DOHH2 (cell line): ENCODE results near the gene NCKAP1.

Experiments used
- H3F3A ChIP-seq: fragments of 200-600 bp; sonication (generic), shearing (Covaris generic); 2 replicates; pipeline ENCODE4 v1.6.0; 2016; ENCODE audit warnings: antibody characterized with exemption, mild to moderate bottlenecking; ENCODE audit not compliant: control insufficient read depth, insufficient read depth
- H3K27ac ChIP-seq: fragments of 200-600 bp; sonication (generic); 2 replicates; pipeline ENCODE4 v1.5.1; 2014; ENCODE audit warnings: low read depth, mild to moderate bottlenecking, low read length, moderate library complexity
- H3K27me3 ChIP-seq: fragments of 200-600 bp; sonication (generic); 2 replicates; pipeline ENCODE4 v1.6.1; 2014; ENCODE audit warnings: mild to moderate bottlenecking, low read length, mixed read lengths; ENCODE audit not compliant: control insufficient read depth
- H3K36me3 ChIP-seq: fragments of 200-600 bp; sonication (generic); 2 replicates; pipeline ENCODE4 v1.6.1; 2014; ENCODE audit warnings: mild to moderate bottlenecking, low read length, moderate library complexity, mixed read lengths; ENCODE audit not compliant: control insufficient read depth
- H3K4me1 ChIP-seq: fragments of 200-600 bp; sonication (generic); 2 replicates; pipeline ENCODE4 v1.6.1; 2014; ENCODE audit warnings: mild to moderate bottlenecking, low read length, mixed read lengths; ENCODE audit not compliant: control insufficient read depth
- H3K4me2 ChIP-seq: fragments of 200-600 bp; sonication (generic); 2 replicates; pipeline ENCODE4 v1.6.0; 2014; ENCODE audit warnings: mild to moderate bottlenecking, low read length, moderate library complexity
- H3K4me3 ChIP-seq: fragments of 200-600 bp; sonication (generic); 2 replicates; pipeline ENCODE4 v1.5.1; 2014; ENCODE audit warnings: mild to moderate bottlenecking, low read length, mixed read lengths
- H3K79me2 ChIP-seq: fragments of 200-600 bp; sonication (generic); 2 replicates; pipeline ENCODE4 v1.6.1; 2014; ENCODE audit warnings: mild to moderate bottlenecking, low read length, mixed read lengths; ENCODE audit not compliant: control insufficient read depth
- H3K9me2 ChIP-seq: fragments of 200-600 bp; sonication (generic); replicated peaks from 2 replicates; pipeline ENCODE4 v1.6.1; 2014; ENCODE audit warnings: mild to moderate bottlenecking, low read length, mixed read lengths; ENCODE audit not compliant: control insufficient read depth
- H3K9me3 ChIP-seq: fragments of 200-600 bp; sonication (generic); 2 replicates; pipeline ENCODE4 v1.6.1; 2014; ENCODE audit warnings: antibody characterized with exemption, low read length, mixed read lengths; ENCODE audit not compliant: control insufficient read depth, insufficient read depth
- H4K20me1 ChIP-seq: fragments of 200-600 bp; sonication (generic); 2 replicates; pipeline ENCODE4 v1.6.0; 2014; ENCODE audit warnings: low read depth, mild to moderate bottlenecking, antibody characterized with exemption, low read length, moderate library complexity; ENCODE audit not compliant: control insufficient read depth, insufficient read depth
- CTCF ChIP-seq: fragments of 200-600 bp; sonication (generic); IDR thresholded peaks from one replicate; pipeline ENCODE4 v1.5.1; 2014; ENCODE audit warnings: antibody characterized with exemption, mild to moderate bottlenecking, low read depth, low read length; ENCODE audit not compliant: poor library complexity, severe bottlenecking
- EZH2phosphoT487 ChIP-seq: fragments of 200-600 bp; sonication (generic); IDR thresholded peaks from 2 replicates; pipeline ENCODE4 v1.6.1; 2017; ENCODE audit warnings: borderline replicate concordance, mild to moderate bottlenecking, antibody characterized with exemption, low read length, moderate library complexity, mixed read lengths

NCKAP1 gene

GRCh38 chr2:183035954-183036669 lies 2.1 kb downstream of the NCKAP1 start:
- Histone ChIP-seq H3K9me3 (no peaks in the 10 kb centered on the region), H3K4me1 (peaks cover 35% of the 10 kb centered on the region), H3F3A (peaks cover 18% of the 10 kb centered on the region), H3K36me3 (no peaks in the 10 kb centered on the region), H3K4me3 (no peak overlapping the region), H4K20me1 (peaks cover 3% of the 10 kb centered on the region; the same call in 1 of the 2 replicates), H3K27ac (no peak overlapping the region), H3K4me2 (peak overlapping the region; percentile 28), H3K79me2 (no peaks in the 10 kb centered on the region), H3K9me2 (no peaks in the 10 kb centered on the region), H3K27me3 (peaks cover 70% of the 10 kb centered on the region)
- no peak for TF ChIP-seq CTCF
- TF ChIP-seq EZH2phosphoT487 = no peak

- peaks cover 77% of the 10 kb centered on the region for H3K27me3 ChIP-seq
- H3K4me3 ChIP-seq = no peak overlapping the region
- no peaks in the 10 kb centered on the region for H3K9me3 ChIP-seq
- peaks cover 35% of the 10 kb centered on the region for H3K4me1 ChIP-seq
- H3K9me2 ChIP-seq = no peaks in the 10 kb centered on the region
- H4K20me1 ChIP-seq = peaks cover 3% of the 10 kb centered on the region; the same call in 1 of the 2 replicates
- H3K4me2 ChIP-seq = peak overlapping the region; percentile 28
- TF ChIP-seq EZH2phosphoT487 (no peak), CTCF (no peak)
- H3F3A ChIP-seq = peaks cover 18% of the 10 kb centered on the region
- no peaks in the 10 kb centered on the region for H3K79me2 ChIP-seq
- H3K27ac ChIP-seq = no peak overlapping the region
- no peaks in the 10 kb centered on the region for H3K36me3 ChIP-seq
Observed at GRCh38 chr2:183035298-183035953, 2.8 kb downstream of the NCKAP1 start.

GRCh38 chr2:183034806-183035205 lies 3.5 kb downstream of the NCKAP1 start:
- Histone ChIP-seq H3K27ac (no peak overlapping the region), H3K4me2 (no peak overlapping the region), H3K4me3 (no peak overlapping the region), H4K20me1 (peaks cover 3% of the 10 kb centered on the region; the same call in 1 of the 2 replicates), H3K9me3 (no peaks in the 10 kb centered on the region), H3K9me2 (no peaks in the 10 kb centered on the region), H3K27me3 (peaks cover 78% of the 10 kb centered on the region), H3K36me3 (no peaks in the 10 kb centered on the region), H3K4me1 (peaks cover 35% of the 10 kb centered on the region), H3K79me2 (no peaks in the 10 kb centered on the region), H3F3A (peaks cover 18% of the 10 kb centered on the region)
- no peak for TF ChIP-seq EZH2phosphoT487
- no peak for TF ChIP-seq CTCF
